ENCODE results near the gene TMEM123.

TMEM123 gene

GRCh38 chr11:102398297-102398696 is 54.3 kb downstream of the TMEM123 start:
- Histone ChIP-seq H3K36me3 (ENCODE audit: insufficient read depth, low read length) (peaks cover 86% of the 10 kb centered on the region), H3K27me3 (ENCODE audit: insufficient read depth, low read length, poor library complexity, severe bottlenecking) (no peaks in the 10 kb centered on the region), H3K9ac (ENCODE audit: low read depth, low read length, poor library complexity, severe bottlenecking) (no peak overlapping the region), H3K4me2 (ENCODE audit: low read depth, low read length, poor library complexity, severe bottlenecking) (no peak overlapping the region), H3K4me3 (ENCODE audit: low read length, poor library complexity, severe bottlenecking) (no peak overlapping the region), H3F3A (ENCODE audit: low read depth) (no peaks in the 10 kb centered on the region), H3K9me3 (ENCODE audit: insufficient read depth, low read depth, low read length) (no peaks in the 10 kb centered on the region), H3K4me1 (ENCODE audit: insufficient read depth, low read length, poor library complexity, severe bottlenecking) (peaks cover 10% of the 10 kb centered on the region), H4K20me1 (ENCODE audit: insufficient read depth, low read length, poor library complexity, severe bottlenecking) (peaks cover 22% of the 10 kb centered on the region), H3K79me2 (ENCODE audit: insufficient read depth, low read length) (peaks cover 34% of the 10 kb centered on the region), H2AFZ (ENCODE audit: low read length) (no peak overlapping the region), H3K9me2 (replicated peaks; ENCODE audit: low read depth, low read length) (no peaks in the 10 kb centered on the region)
- TF ChIP-seq EZH2phosphoT487 (IDR thresholded peaks at IDR 0.05; ENCODE audit: borderline replicate concordance) (no peak), CTCF (conservative IDR thresholded peaks at IDR 0.05; ENCODE audit: low read length) (no peak)

GRCh38 chr11:102396708-102397563 is 55.6 kb downstream of the TMEM123 start:
- no peak for TF ChIP-seq EZH2phosphoT487 (IDR thresholded peaks at IDR 0.05; ENCODE audit: borderline replicate concordance)
- no peak for TF ChIP-seq CTCF (conservative IDR thresholded peaks at IDR 0.05; ENCODE audit: low read length)
- H3K9me2 ChIP-seq (replicated peaks; ENCODE audit: low read depth, low read length), result no peaks in the 10 kb centered on the region
- H3F3A ChIP-seq (ENCODE audit: low read depth), result no peaks in the 10 kb centered on the region
- H3K4me2 ChIP-seq (ENCODE audit: low read depth, low read length, poor library complexity, severe bottlenecking), result no peak overlapping the region
- H3K27me3 ChIP-seq (ENCODE audit: insufficient read depth, low read length, poor library complexity, severe bottlenecking), result no peaks in the 10 kb centered on the region
- H4K20me1 ChIP-seq (ENCODE audit: insufficient read depth, low read length, poor library complexity, severe bottlenecking), result peaks cover 8% of the 10 kb centered on the region
- H3K4me1 ChIP-seq (ENCODE audit: insufficient read depth, low read length, poor library complexity, severe bottlenecking), result no peaks in the 10 kb centered on the region
- H3K79me2 ChIP-seq (ENCODE audit: insufficient read depth, low read length), result peaks cover 21% of the 10 kb centered on the region
- H3K4me3 ChIP-seq (ENCODE audit: low read length, poor library complexity, severe bottlenecking), result no peak overlapping the region
- no peak overlapping the region for H2AFZ ChIP-seq (ENCODE audit: low read length)
- peaks cover 75% of the 10 kb centered on the region for H3K36me3 ChIP-seq (ENCODE audit: insufficient read depth, low read length)
- no peak overlapping the region for H3K9ac ChIP-seq (ENCODE audit: low read depth, low read length, poor library complexity, severe bottlenecking)
- no peaks in the 10 kb centered on the region for H3K9me3 ChIP-seq (ENCODE audit: insufficient read depth, low read depth, low read length)

GRCh38 chr11:102395720-102396393 is 56.7 kb downstream of the TMEM123 start:
- Histone ChIP-seq H2AFZ (ENCODE audit: low read length) (no peak overlapping the region), H3K36me3 (ENCODE audit: insufficient read depth, low read length) (peaks cover 64% of the 10 kb centered on the region), H3K4me3 (ENCODE audit: low read length, poor library complexity, severe bottlenecking) (no peak overlapping the region), H3K9me2 (replicated peaks; ENCODE audit: low read depth, low read length) (no peaks in the 10 kb centered on the region), H3K9ac (ENCODE audit: low read depth, low read length, poor library complexity, severe bottlenecking) (no peak overlapping the region), H3K9me3 (ENCODE audit: insufficient read depth, low read depth, low read length) (no peaks in the 10 kb centered on the region), H4K20me1 (ENCODE audit: insufficient read depth, low read length, poor library complexity, severe bottlenecking) (no peaks in the 10 kb centered on the region), H3K27me3 (ENCODE audit: insufficient read depth, low read length, poor library complexity, severe bottlenecking) (no peaks in the 10 kb centered on the region), H3K4me1 (ENCODE audit: insufficient read depth, low read length, poor library complexity, severe bottlenecking) (no peaks in the 10 kb centered on the region), H3K4me2 (ENCODE audit: low read depth, low read length, poor library complexity, severe bottlenecking) (no peak overlapping the region), H3F3A (ENCODE audit: low read depth) (no peaks in the 10 kb centered on the region), H3K79me2 (ENCODE audit: insufficient read depth, low read length) (peaks cover 10% of the 10 kb centered on the region; the same call in 1 of the 2 replicates)
- TF ChIP-seq EZH2phosphoT487 (IDR thresholded peaks at IDR 0.05; ENCODE audit: borderline replicate concordance) (no peak), CTCF (conservative IDR thresholded peaks at IDR 0.05; ENCODE audit: low read length) (no peak)

Data from Loucy (cell line).